Suprapubic skin (tissue), 3 donors: ENCODE data around the gene MXRA5.

Source experiments
- POLR2A ChIP-seq, 2 donors: fragments of 450-650 bp; IDR thresholded peaks; one replicate each; pipeline ENCODE4 v1.6.1; 2017; ENCODE audit warnings: antibody characterized with exemption in 2 of 2, mild to moderate bottlenecking in 2 of 2, moderate library complexity in 2 of 2
- TF ChIP-seq, protein P1 (sequence below), 2 donors: fragments of 200-600 bp in 1 of 2; fragments of 450-650 bp in 1 of 2; sonication (generic) in 1 of 2; IDR thresholded peaks; one replicate each; pipeline ENCODE4 v1.5.1; 2016 to 2019; ENCODE audit warnings: antibody characterized with exemption in 2 of 2, mild to moderate bottlenecking in 1 of 2, moderate library complexity in 1 of 2

GRCh38 chrX:3374108-3374800 is 27.8 kb upstream of the MXRA5 start:
- TF ChIP-seq POLR2A (IDR thresholded peaks at IDR 0.05) = no peak
- TF ChIP-seq, protein P1, sequence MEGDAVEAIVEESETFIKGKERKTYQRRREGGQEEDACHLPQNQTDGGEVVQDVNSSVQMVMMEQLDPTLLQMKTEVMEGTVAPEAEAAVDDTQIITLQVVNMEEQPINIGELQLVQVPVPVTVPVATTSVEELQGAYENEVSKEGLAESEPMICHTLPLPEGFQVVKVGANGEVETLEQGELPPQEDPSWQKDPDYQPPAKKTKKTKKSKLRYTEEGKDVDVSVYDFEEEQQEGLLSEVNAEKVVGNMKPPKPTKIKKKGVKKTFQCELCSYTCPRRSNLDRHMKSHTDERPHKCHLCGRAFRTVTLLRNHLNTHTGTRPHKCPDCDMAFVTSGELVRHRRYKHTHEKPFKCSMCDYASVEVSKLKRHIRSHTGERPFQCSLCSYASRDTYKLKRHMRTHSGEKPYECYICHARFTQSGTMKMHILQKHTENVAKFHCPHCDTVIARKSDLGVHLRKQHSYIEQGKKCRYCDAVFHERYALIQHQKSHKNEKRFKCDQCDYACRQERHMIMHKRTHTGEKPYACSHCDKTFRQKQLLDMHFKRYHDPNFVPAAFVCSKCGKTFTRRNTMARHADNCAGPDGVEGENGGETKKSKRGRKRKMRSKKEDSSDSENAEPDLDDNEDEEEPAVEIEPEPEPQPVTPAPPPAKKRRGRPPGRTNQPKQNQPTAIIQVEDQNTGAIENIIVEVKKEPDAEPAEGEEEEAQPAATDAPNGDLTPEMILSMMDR (IDR thresholded peaks at IDR 0.05) = no peak
